ENCODE data around the gene SURF2.
A peak's percentile ranks its signal among the peaks of the same experiment; 100 is the strongest.
"Not testable (repeated sequence)": the region's sequence is repeated elsewhere in the genome, so short reads cannot be mapped to it uniquely, and the experiment has no call there.

Gene SURF2

DNA sequence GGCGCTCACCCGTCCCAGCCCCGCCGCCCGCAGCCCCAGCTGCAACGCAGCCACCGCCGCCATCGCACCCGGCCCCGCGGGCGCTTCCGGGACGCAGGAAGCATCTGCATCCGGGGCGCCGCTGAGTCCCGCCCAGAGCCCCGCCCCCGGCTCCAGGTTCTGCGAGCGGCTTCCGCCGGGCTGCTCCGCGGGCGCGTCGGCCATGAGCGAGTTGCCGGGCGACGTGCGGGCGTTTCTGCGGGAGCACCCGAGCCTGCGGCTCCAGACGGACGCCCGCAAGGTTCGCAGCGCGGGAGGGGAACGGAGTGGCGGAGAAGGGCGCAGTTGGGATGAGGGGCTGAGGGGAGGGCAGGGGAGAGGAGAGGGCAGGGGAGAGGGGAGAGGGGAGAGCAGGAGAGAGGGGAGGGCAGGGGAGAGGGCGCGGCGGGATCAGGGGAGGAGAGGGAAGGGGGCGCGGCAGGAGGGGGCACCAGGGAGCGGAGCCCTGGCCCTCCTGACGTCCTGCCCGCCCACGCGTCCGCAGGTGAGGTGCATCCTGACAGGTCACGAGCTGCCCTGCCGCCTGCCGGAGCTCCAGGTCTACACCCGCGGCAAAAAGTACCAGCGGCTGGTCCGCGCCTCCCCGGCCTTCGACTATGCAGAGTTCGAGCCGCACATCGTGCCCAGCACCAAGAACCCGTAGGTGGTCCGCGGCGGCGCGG, at the start of gene SURF2, which contains the start of gene SURF1:
Gene SURF2 (plus strand): TSS at position 160 of the 701 bp plus-strand sequence. CDS start 43 bp downstream, at position 203.
Gene SURF1 (minus strand): TSS at position 97 of the 701 bp plus-strand sequence. CDS start 34 bp downstream, at position 63.
- peak; percentile 83 to 95 for DNase-seq (ENCODE audit: low read depth in 2 of 2)

DNA sequence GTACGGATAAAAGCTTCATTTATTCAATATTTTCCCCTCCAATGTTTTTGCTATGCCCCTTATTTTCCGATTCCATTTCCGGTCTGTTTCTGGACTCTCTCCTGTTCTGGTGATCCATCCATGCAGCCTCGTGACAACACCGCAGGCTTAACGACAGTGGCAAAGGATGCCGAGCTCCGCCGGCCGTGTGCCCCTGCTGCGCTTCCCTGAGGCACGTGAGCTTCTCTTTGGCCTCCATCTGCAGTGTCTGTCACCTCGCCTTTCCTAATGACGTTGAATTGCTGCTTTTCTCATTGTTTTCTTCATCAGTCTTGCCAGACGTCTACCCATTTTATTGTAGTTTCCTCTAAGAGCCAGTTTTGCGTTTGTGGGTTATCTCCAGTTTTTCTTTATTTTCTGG, 49.0 kb upstream of the SURF2 start:
- DNase-seq (ENCODE audit: low read depth in 2 of 2), result no peak

DNA sequence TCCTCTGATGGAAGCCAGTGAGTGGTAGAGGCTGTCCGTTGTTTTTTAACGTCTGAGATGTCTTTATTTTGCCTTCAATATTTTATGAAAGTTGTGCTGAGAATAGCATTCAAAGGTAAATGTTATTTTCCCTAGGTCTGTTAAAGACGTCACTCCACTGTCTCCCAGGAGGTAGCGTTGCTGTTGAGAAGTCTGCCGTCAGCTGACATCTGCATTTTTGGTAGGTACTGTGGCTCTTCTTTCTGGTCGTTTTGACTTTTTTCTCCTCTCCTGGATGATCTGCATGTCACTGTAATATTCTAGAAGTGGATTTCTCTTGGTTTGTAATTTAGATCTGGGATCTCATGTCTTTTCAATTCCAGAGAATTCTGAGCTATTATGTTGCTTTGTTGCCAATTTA, 46.7 kb upstream of the SURF2 start:
- no peak for DNase-seq (ENCODE audit: low read depth in 2 of 2)

DNA sequence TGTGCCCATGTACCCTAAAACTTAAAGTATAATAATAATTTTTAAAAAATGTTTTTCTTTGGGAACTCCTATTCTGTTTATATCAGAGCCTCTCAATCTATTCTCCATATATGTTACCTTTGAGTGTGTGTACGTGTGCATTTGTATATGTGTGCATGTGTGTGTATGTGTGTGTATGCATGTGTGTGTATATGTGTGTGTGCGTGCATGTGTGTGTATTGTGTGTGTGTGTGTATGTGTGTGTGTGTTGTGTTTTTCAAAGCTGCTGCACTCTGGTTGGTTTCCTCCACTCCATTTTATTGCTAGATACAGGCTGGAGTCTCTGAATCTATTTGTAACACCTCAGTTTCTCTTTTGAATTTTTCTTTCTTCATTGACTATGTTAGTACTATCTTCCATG, 40.4 kb upstream of the SURF2 start:
- no peak for DNase-seq (ENCODE audit: low read depth in 2 of 2)

DNA sequence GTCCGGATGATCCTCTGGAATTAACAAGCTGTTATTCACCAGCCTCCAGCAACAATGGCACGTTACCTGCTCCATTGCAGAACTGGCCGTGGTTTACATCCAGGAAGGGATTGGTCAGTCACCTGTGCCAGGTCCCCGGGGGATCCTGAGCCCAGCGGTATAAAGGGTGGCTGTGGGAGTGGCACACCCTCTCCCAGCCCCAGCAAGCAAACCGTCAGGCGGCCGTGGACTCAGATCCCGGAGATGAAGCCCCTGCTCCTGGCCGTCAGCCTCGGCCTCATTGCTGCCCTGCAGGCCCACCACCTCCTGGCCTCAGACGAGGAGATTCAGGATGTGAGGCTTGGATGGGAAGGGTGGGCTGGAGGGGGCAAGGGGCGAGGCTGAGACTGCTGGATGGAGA, 38.8 kb upstream of the SURF2 start:
- DNase-seq (ENCODE audit: low read depth in 2 of 2), result not testable (repeated sequence)

DNA sequence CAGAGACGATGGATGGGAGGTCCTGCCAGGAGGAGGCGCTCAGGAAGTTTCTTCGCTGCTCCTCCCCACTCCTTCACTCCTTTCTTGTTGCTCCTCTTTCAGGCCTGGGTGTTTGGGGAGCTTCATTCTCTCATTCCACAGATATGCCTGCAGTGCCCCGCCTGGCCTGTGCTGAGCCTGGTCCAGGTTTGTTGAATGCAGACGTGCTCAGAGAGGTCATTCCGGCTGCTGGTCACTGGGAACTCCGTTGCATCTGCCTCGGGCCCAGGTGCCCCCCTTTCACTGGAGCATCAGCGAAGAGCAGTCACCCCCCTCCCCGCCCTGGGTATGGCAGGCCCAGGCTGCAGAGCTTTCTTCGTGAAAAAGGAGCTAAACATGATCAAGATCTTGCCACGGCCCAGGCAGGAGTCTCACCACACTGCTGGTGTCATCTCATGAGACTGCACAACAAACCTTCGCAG, 35.9 kb upstream of the SURF2 start:
- no peak for DNase-seq (ENCODE audit: low read depth in 2 of 2)

DNA sequence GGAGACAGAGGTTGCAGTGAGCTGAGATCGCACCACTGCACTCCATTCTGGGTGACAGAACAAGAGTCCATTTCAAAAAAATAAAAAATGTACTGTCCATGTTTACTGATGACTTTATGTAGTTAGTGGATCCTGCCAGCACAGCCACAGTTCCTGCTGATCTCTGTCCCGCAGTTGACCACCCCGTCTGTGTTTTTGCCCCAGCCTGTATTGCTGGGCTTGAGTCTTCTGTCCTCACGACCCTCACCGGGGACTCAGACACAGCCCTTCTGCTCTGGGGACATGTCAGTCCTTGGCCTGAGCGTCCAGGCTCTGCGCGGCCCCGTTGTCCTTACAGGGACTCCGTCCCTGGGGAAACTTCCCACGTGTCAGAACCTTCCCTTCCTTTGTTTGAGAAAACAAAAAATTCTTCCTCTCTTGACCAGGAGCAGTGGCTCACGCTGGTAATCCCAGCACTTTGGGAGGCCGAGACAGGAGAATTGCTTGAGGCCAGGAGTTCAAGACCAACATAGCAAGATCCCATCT, 34.9 kb upstream of the SURF2 start:
- DNase-seq (ENCODE audit: low read depth in 2 of 2), result no peak

DNA sequence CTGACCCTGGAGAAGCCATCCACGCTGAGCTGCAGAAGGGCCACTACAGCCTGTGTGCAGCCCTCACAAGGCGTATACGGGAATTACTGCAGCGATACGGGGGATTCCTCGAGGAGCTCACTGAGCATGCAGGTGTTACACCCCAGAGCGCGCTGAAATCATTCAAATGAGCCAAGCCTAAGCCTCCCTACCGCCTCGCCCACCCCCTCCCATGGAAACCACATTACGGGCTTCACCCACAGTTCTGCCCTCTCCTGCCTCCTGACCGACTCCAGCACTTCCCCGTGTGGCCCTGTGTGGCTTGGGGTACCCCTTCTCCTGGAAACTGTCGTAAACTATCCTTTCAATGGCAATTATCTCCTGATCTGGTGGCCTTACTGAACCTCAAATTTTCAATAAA, 33.6 kb upstream of the SURF2 start:
- no peak for DNase-seq (ENCODE audit: low read depth in 2 of 2)

DNA sequence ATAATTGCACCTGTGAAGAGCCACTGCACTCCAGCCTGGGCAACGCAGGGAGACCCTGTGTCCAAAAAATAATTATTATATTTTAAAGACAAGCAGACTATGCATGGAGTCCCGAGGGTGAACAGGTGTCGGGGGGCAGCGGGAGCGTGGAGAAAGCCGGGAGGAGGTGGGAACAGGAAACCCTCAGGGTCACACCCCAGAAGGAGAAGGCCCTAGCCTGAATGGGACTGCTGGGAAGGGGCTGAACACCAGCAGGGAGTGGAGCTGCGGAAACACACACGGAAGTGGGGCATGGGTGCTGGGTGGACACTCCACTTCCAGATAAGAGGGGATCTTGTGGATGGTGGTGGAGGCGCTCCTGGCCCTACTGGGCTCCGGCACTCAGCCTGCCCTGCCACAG, 33.1 kb upstream of the SURF2 start:
- no peak for DNase-seq (ENCODE audit: low read depth in 2 of 2)

DNA sequence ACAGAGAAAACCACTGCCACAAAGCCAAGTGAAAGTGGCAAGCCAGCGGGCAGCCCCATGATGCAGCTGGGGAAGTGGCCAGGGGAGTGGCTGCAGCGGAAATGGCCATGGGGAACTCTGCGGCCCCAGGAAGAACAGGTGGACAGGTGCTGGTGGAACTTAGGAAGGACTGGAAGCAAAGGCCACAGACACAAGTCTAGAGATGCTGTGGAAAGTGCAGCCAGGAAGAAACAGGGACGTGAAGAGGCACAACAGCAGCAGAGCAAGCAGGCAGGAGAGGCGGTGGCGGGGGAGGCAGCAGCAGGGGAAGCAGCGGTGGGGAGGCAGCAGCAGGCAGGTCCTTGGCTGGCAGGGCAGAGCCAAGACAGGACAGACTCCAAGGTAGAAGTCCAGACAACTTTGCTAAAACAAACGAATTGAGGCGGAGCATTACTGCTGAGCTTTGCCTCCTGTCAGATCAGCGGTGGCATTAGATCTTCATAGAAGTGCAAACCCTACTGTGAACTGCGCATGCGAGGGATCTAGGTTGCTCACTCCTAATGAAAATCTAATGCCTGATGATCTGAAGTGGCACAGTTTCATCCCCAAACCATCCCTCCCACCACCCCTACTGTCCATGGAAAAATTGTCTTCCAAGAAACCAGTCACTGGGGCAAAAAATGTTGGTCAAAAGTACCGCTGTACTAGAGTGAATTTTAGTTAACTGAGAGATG, 32.2 kb upstream of the SURF2 start:
- DNase-seq (ENCODE audit: low read depth in 2 of 2), result no peak

DNA sequence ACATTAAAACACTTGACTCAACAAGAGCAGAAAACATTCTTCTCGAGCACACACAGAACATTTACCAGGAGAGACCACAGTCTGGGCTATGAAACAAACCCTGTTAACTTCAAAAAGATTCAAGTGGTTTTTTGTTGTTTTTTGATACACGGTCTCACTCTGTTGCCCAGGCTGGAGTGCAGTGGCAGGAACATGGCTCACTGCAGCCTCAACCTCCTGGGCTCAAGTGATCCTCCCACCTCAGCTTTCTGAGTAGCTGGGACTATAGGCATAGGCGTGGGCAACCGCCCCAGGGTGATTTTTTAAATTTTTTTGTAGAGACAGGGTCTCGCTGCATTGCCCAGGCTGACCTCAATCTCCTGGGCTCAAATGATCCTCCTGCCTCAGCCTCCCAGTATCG, 29.3 kb upstream of the SURF2 start:
- not testable (repeated sequence) for DNase-seq (ENCODE audit: low read depth in 2 of 2)

DNA sequence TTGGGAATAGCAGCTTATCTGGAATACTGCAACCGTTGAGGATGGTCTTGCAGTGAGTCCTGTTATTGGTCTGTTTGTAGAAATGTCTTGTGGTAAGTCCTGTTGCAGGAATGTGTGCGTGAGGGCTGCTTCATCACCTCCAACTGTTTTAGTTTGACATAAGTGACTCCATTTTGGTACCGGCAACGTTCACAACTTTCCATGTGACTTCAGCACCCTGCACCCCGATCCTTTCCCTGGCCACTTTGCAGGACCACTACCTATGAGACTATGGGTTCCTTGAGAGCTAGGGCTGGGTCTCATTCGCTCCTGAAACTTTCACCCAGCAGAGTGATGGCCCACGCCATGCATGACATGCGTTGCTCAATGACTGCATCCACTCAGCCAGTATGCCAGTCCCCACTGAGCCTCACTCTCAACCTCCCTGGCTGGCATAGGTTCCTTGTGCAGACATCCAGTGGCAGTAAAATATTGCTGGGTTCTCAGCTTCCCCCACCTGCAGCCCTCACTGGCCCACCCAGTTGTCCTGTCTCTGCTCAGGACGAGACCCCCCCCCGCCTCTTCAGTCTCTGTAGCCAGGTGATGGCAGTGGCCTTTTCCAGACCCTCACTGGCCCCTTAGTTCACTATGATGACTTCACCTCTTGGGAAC, 28.4 kb upstream of the SURF2 start:
- DNase-seq (ENCODE audit: low read depth in 2 of 2), result no peak

DNA sequence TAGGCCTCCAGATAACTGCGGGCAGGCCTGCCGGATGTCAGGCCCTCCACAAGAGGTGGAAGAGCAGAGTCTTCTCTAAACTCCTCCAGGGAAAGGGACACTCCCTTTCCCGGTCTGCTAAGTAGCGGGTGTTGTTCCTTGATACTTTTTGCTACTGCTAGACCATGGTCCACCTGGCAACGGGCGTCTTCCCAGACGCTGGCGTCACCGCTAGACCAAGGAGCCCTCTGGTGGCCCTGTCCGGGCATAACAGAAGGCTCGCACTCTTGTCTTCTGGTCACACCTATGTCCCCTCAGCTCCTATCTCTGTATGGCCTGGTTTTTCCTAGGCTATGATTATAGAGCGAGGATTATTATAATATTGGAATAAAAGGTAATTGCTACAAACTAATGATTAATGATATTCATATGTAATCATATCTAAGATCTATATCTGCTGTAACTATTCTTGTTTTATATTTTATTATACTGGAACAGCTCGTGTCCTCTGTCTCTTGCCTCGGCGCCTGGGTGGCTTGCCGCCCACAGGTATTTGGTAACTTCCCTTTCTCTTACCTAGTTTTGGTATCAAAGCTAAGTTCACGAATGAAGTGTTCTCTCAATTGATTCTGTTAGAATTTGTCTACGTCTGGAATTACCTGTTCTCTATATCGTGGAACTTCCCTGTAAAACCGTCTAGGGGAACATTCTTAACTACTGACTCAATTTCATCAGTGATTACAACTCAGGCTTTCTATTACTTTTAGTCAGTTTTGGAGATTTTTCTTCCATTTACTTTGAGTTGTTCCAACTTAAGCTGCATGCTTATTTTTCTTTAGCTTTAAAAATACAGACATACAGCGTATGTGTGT, 26.8 kb upstream of the SURF2 start:
- not testable (repeated sequence) for DNase-seq (ENCODE audit: low read depth in 2 of 2)

DNA sequence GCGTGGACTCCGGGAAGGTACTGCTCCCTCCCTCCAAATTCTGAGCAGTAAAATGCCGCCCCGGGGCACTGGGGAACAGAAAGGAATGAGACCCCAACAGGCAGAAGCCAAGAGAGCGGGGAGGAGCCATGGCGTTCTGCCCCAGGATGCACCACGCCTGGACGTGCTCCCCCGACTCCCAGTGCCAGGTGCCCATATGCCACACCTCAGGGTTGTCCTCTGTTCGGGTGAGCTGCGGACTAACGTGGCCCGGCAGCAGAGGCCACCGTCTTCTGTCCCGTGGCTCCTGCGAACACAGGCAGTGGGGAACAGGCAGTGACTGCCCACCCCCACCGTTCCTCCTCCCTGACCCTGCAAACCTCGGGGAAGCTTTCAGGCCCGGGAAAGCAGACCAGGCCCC, 25.1 kb upstream of the SURF2 start:
- no peak for DNase-seq (ENCODE audit: low read depth in 2 of 2)

DNA sequence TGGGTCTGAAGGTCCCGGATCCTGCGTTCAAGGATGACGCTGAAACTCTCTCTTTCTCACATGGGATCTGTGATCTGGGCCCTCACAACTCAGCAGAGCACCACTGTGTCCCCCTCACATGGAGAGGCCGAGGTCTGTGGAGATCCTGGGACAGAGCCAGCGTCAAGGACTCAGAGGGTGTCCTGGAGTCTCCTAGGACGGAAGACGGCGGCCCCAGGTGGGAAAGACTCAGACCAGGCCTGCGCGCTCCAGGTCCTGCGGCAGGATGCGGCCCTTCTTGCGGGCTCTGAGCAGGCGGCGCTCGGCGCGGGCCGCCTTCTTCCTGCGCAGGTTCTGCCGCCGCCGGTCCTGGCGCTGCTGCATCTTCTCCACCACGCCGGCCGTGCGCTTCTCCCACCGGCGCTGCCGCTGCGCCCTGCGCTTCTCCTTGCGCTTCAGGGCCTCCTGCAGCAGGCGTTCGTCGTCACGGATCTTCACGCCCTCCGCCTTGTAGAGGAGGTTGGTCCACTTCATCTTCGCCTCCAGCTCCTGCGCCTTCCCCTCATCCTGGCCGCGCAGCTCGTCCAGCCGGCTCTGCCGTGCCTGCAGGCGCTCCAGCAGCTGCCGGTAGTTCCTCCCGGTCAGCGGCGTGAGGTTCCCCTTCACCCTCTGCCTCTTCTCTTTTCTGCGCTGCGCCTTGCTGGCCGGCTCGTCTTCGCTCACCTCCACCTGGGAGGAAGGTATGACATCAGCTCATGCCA, 24.5 kb upstream of the SURF2 start:
- no peak for DNase-seq (ENCODE audit: low read depth in 2 of 2)

DNA sequence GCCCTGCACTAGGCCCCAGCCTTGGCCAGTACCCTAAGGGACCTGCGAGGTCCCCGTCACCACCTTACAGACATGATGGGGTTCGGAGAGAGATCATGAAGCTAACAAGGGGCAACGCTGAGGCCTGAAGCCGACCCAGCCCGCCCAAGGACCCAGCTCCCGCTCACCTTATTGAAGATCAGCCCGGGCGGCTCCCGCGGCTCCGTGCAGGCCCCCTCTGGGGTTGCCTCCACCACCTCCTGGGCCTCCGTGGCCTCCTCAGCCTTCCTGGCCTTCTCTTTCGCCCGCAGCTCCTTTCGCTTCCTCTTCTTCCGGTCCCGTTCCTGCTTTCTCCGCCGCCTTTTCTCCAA, 24.0 kb upstream of the SURF2 start:
- DNase-seq (ENCODE audit: low read depth in 2 of 2), result no peak

DNA sequence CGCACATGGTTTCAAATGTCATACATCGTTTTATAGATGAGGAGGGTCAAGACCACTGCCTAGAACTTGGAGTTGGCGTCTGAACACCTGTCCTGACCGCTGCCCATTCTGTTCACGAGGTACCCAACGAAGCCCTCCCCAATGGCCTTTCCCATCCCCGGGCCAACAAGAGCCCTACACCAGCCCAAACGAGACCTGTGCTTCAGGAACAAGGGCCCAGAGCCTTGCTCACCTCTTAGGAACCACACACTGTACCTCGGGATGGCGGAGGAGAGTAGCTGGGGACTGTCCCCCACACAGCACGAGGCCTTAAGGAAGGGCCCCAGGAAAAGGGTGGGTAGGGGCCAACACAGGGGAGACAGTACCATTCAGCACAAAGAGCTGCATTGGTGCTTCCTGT, 23.3 kb upstream of the SURF2 start:
- no peak for DNase-seq (ENCODE audit: low read depth in 2 of 2)

DNA sequence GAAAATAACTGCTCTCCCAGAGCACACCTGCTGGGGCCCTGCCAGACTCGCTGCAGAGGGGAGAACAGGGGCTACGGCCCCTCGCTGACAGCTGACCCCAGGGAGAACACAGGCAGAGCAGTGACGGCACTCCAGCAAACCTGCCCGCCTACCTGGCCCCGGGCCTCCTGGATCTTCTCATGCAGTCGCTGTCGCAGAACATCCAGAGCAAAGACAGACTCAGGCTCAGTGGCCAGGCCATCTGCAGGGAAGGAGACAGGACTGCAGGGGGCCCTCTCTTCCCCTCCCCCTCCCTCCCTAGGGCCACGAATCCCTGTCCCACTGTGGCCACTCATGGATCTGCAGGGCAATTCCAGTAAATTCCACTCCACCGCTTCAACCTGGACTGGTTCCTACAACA, 22.8 kb upstream of the SURF2 start:
- DNase-seq (ENCODE audit: low read depth in 2 of 2), result no peak

DNA sequence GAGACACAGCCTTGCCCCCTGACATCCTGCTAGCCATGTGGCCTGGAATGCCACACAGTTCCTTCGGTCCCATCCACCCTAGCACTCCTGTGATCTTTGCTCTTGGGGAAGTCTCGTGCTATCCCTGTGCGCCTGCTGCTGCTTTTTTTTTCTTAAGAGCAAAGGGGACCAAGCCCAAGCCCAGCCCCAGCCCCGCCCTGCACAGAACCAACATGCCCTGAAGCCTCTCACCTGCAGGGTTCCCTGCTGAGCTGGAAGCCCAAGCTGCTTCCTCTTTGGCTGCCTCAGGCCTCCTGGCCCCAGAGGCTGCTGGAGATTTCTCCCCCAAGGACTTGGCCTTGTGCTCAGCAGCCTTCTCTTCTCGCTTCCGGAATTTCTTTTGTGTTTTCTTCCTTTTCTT, 22.2 kb upstream of the SURF2 start:
- DNase-seq (ENCODE audit: low read depth in 2 of 2), result no peak

DNA sequence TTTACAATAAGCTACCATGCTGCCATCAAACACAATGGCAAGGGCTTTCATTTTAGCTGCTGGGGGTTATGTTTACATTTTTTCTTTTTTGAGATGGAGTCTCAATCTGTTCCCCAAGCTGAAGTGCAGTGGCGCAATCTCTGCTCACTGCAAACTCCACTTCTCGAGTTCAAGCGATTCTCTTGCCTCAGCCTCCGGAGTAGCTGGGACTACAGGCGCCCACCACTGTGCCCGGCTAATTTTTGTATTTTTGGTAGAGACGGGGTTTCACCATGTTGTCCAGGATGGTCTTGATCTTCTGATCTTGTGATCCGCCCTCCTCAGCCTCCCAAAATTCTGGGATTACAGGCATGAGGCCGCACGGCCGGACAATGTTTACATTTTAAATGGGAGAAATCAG, 21.5 kb upstream of the SURF2 start:
- DNase-seq (ENCODE audit: low read depth in 2 of 2), result not testable (repeated sequence)
